Hematopoietic multipotent progenitor cell treated with erythropoietin and hydrocortisone succinate and interleukin-3 and kit ligand, for 4 days (in vitro differentiated cells): Measurements from ENCODE around the gene EMX1.

ENCODE experiments used
- DNase-seq: peaks from one replicate; pipeline ENCODE4 v3.0.0-alpha.2; 2015

The EMX1 gene

GRCh38 chr2:72983500-72984161, 66.3 kb downstream of the EMX1 start:
- no peak for DNase-seq

GRCh38 chr2:72984172-72984671, 66.9 kb downstream of the EMX1 start:
- DNase-seq: no peak
